ENCODE data around the gene S100A10. TPM values are rescaled to one million over a fixed set of nuclear protein-coding genes. Genes with fewer than 3 reads are reported as not detected.
A peak's percentile ranks its signal among the peaks of the same experiment; 100 is the strongest.

Gene S100A10
- total RNA-seq, 1 experiment from 2014 or later, result 1,694 TPM

DNA sequence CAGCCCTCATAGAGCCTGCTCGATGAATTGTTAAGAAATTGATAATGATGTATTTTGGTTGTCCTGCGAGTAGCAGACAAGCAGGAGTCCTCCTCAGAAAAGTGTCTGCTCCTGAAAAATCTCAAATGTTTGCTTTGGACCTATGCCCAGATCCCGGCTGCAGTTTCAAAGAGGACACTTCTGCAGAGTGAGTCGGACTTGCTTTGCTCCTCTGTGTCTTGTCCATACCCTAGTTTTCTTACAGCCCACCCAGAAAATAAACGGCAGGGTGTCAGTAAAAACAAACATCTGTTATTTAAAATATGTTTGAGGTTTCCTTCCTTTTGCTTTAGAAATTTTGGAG lies 2.8 kb downstream of the S100A10 start:
- intact Hi-C loops (cut with micrococcal nuclease), result loop anchor here (5.0 kb wide), 1 partner anchor 56 kb away; no protein-coding TSS in a partner anchor
- TF ChIP-seq CTCF (IDR thresholded peaks at IDR 0.05; ENCODE audit: unreplicated experiment), result no peak
- H3K4me3 Mint-ChIP-seq (ENCODE audit: unreplicated experiment), result peak overlapping the region; percentile 89
- H3K4me1 Mint-ChIP-seq (ENCODE audit: insufficient read depth, unreplicated experiment), result peaks cover 68% of the 10 kb centered on the region
- no peaks in the 10 kb centered on the region for H3K9me3 Mint-ChIP-seq (ENCODE audit: unreplicated experiment)
- DNase-seq (ENCODE audit: unreplicated experiment), result peak; percentile 93
- H3K27ac Mint-ChIP-seq (ENCODE audit: low read depth, unreplicated experiment), result peak overlapping the region; percentile 96
- ChIA-PET CTCF (interaction anchor here (0.6 to 23.4 kb wide), 12 partner anchors 10 to 99 kb away, joined by 3 to 543 read pairs (median 4); no protein-coding TSS in a partner anchor), POLR2A (interaction anchor here (1.0 to 21.0 kb wide), 14 partner anchors 10 to 663 kb away, joined by 4 to 1089 read pairs (median 46); partner anchors contain the start of genes PI4KB, S100A11 and THEM4)
- peaks cover 50% of the 10 kb centered on the region for H3K36me3 Mint-ChIP-seq (ENCODE audit: insufficient read depth, unreplicated experiment)
- BruUV-seq (replicated peaks), result no TSS peak
- H3K27me3 Mint-ChIP-seq (ENCODE audit: insufficient read depth, unreplicated experiment), result no peaks in the 10 kb centered on the region

- intact Hi-C loops (cut with micrococcal nuclease), result loop anchor here (5.0 kb wide), 1 partner anchor 57 kb away; no protein-coding TSS in a partner anchor
- peaks cover 66% of the 10 kb centered on the region for H3K4me1 Mint-ChIP-seq (ENCODE audit: insufficient read depth, unreplicated experiment)
- TF ChIP-seq CTCF (IDR thresholded peaks at IDR 0.05; ENCODE audit: unreplicated experiment), result no peak
- ChIA-PET POLR2A (interaction anchor here (0.6 to 21.0 kb wide), 20 partner anchors 10 to 1279 kb away, joined by 3 to 1089 read pairs (median 8); partner anchors contain the start of genes S100A11 and THEM4), CTCF (interaction anchor here (0.8 to 23.4 kb wide), 18 partner anchors 9 to 468 kb away, joined by 3 to 543 read pairs (median 4); no protein-coding TSS in a partner anchor)
- H3K27ac Mint-ChIP-seq (ENCODE audit: low read depth, unreplicated experiment), result peak overlapping the region; percentile 96
- no peaks in the 10 kb centered on the region for H3K27me3 Mint-ChIP-seq (ENCODE audit: insufficient read depth, unreplicated experiment)
- H3K9me3 Mint-ChIP-seq (ENCODE audit: unreplicated experiment), result no peaks in the 10 kb centered on the region
- peaks cover 56% of the 10 kb centered on the region for H3K36me3 Mint-ChIP-seq (ENCODE audit: insufficient read depth, unreplicated experiment)
- DNase-seq (ENCODE audit: unreplicated experiment), result peak; percentile 39
- H3K4me3 Mint-ChIP-seq (ENCODE audit: unreplicated experiment), result peak overlapping the region; percentile 89
- BruUV-seq (replicated peaks), result TSS peak; percentile 5
Observed at GRCh38 chr1:151990058-151990855, 3.4 kb downstream of the S100A10 start.

DNA sequence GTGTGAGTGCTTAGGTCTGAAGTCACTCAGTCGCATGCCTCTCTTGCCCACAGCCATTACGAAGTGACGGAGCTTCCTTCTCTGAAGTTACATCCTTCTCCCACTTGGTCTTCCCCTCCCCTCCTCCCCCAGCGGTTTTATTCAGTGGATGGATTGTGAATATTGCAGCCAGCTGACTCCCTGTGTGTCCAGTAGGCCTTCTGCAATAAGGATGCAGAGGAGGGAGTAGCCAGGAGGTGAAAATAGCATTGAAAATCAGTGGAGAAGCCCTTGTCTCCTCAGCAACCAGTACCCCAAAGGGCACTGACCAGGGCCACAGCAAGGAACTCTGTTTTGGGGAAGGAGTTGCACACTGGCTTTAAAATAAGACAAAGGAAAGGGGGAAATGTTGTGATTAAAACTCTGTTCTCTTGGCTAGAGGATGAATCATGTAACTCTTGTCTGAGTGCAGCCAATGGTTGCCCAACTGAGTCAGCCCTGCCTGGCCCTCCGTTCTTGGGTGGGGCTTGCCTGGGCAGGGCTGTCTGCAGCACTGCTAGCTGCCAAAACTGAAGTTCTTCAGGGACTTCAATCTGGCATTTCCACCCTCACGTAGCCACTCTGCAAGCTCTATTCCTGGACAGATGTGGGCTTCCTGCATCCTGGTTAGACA lies 4.3 kb downstream of the S100A10 start:
- CTCF ChIA-PET, result interaction anchor here (0.6 to 23.4 kb wide), 19 partner anchors 12 to 469 kb away, joined by 3 to 543 read pairs (median 4); no protein-coding TSS in a partner anchor
- no TSS peak for BruUV-seq (replicated peaks)
- peaks cover 65% of the 10 kb centered on the region for H3K4me1 Mint-ChIP-seq (ENCODE audit: insufficient read depth, unreplicated experiment)
- POLR2A ChIA-PET, result interaction anchor here (0.6 to 21.0 kb wide), 23 partner anchors 11 to 1278 kb away, joined by 3 to 1089 read pairs (median 5); partner anchors contain the start of genes CGN, S100A11 and THEM4
- peak; percentile 97 for DNase-seq (ENCODE audit: unreplicated experiment)
- H3K27me3 Mint-ChIP-seq (ENCODE audit: insufficient read depth, unreplicated experiment), result no peaks in the 10 kb centered on the region
- TF ChIP-seq CTCF (IDR thresholded peaks at IDR 0.05; ENCODE audit: unreplicated experiment), result no peak
- peaks cover 65% of the 10 kb centered on the region for H3K36me3 Mint-ChIP-seq (ENCODE audit: insufficient read depth, unreplicated experiment)
- peak overlapping the region; percentile 96 for H3K27ac Mint-ChIP-seq (ENCODE audit: low read depth, unreplicated experiment)
- no peaks in the 10 kb centered on the region for H3K9me3 Mint-ChIP-seq (ENCODE audit: unreplicated experiment)
- H3K4me3 Mint-ChIP-seq (ENCODE audit: unreplicated experiment), result peak overlapping the region; percentile 89
- intact Hi-C loops (cut with micrococcal nuclease), result no loop called here

All from MCF 10A (cell line).